ENCODE data around the gene LCAT.
A peak's percentile ranks its signal among the peaks of the same experiment; 100 is the strongest.

LCAT gene

DNA sequence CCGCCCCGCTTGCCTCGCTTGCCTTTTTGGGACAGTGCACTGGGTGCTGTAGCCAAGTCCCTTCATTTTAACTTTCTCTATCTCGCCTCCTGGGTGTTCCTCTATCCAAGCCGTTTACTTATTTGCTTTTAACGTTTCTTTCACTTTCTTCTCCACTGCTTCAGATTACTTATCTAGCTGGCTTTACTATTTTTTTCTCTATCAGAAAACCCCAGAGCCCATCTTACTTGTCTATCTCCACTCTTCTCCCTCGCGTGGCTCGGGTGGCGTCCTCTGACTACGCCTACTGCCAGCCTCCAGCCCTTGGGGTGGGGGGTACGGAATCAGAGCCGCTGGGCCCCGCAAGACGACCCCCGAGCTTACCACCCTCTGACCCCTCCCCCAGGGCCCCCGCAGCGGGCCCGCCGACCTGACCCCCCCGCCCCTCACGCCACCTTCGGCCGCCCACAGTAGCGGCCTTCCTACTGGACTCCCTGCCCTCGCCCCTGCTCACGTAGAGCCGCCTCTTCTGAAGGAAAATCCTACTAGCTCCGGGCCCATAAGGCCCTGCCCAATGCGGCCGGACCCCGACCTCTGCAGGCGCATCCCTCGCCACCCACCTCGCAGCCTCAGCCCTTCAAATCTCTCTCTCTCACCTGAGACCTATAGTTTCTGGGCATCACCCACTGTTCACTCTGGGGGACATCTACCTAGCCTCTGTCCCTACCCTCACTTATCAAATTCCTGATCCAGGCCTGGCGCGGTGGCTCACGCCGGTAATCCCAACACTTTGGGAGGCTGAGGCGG, 25.5 kb upstream of the LCAT start:
- TF ChIP-seq FOXK2 (IDR thresholded peaks at IDR 0.05) (no peak), LEF1 (IDR thresholded peaks at IDR 0.05; ENCODE audit: borderline replicate concordance) (no peak), L3MBTL2 (conservative IDR thresholded peaks at IDR 0.05) (no peak), FOXA1 (IDR thresholded peaks at IDR 0.05) (no peak), FOXM1 (IDR thresholded peaks at IDR 0.05; ENCODE audit: borderline replicate concordance) (no peak), NFRKB (IDR thresholded peaks at IDR 0.05) (no peak), ELF4 (IDR thresholded peaks at IDR 0.05) (no peak), ZNF384 (IDR thresholded peaks at IDR 0.05) (no peak), TARDBP (IDR thresholded peaks at IDR 0.05) (no peak), ARNT (IDR thresholded peaks at IDR 0.05) (no peak), HDGF (IDR thresholded peaks at IDR 0.05; ENCODE audit: borderline replicate concordance) (no peak), SP1 (IDR thresholded peaks at IDR 0.05) (no peak), CTBP1 (IDR thresholded peaks at IDR 0.05; ENCODE audit: borderline replicate concordance) (no peak), SUZ12 (IDR thresholded peaks at IDR 0.05) (no peak), BHLHE40 (IDR thresholded peaks at IDR 0.05; ENCODE audit: borderline replicate concordance) (no peak)
- TF ChIP-seq, protein P1, sequence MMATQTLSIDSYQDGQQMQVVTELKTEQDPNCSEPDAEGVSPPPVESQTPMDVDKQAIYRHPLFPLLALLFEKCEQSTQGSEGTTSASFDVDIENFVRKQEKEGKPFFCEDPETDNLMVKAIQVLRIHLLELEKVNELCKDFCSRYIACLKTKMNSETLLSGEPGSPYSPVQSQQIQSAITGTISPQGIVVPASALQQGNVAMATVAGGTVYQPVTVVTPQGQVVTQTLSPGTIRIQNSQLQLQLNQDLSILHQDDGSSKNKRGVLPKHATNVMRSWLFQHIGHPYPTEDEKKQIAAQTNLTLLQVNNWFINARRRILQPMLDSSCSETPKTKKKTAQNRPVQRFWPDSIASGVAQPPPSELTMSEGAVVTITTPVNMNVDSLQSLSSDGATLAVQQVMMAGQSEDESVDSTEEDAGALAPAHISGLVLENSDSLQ (IDR thresholded peaks at IDR 0.05), result no peak
- DNase-seq (ENCODE audit: extremely low spot score), result no peak
- ChIA-PET CTCF (interaction anchor here (0.6 kb wide), 1 partner anchor 398 kb away, joined by 3 read pairs; no protein-coding TSS in a partner anchor), POLR2A (no interaction called here)

DNA sequence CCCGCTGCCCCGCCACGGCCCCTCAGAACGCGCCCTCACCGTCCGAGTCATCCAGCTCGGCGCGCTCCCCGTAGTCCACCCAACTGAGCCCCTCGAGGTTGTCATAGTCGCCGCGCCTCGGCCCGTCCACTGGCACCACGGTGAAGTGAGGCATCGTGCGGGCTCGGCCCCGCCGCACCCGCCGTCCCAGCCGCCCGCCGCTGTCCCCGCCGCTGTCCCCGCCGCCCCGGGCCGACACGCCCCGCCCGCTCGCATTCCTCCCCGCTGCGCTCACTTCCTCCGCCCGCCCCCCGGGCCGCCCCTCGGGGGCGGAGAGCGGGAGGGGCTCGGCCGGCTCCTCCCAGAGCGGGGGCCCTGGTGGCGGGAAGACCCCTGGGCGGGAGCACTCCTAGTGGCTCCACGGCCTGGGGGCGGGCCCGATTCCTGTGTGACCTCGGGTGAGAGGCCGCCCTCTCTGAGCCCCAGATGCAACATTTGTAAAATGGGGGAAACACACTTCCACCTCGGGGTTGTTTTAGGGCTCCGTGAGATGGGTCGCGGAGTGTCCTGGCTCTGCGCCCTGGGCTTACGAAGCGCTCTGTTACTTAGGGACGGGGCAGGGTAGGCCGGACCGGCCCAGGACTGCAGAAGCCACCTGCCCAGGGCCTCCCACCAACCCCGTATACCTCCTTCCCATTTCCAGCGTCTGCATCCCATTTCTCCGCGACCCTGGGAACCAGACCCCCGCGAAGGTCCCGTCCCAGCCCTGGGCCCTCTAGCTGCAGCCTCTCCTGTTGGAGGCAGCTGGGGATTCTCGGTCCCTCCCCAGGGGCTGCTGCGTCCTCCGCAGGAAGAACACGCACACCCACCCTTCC, 24.7 kb upstream of the LCAT start, which contains the start of gene SLC12A4:
Gene SLC12A4 (minus strand): TSS at position 238 of the 854 bp plus-strand sequence. CDS start 84 bp downstream, at position 154.
- ChIA-PET CTCF (interaction anchor here (0.6 to 1.1 kb wide), 2 partner anchors 65 to 398 kb away, joined by 3 read pairs; no protein-coding TSS in a partner anchor), POLR2A (no interaction called here)
- peak; percentile 76; the same call in 1 of the 2 replicates for TF ChIP-seq FOXM1 (IDR thresholded peaks at IDR 0.05; ENCODE audit: borderline replicate concordance)
- TF ChIP-seq BHLHE40 (IDR thresholded peaks at IDR 0.05; ENCODE audit: borderline replicate concordance), result no peak
- peak; percentile 85 for DNase-seq (ENCODE audit: extremely low spot score)

DNA sequence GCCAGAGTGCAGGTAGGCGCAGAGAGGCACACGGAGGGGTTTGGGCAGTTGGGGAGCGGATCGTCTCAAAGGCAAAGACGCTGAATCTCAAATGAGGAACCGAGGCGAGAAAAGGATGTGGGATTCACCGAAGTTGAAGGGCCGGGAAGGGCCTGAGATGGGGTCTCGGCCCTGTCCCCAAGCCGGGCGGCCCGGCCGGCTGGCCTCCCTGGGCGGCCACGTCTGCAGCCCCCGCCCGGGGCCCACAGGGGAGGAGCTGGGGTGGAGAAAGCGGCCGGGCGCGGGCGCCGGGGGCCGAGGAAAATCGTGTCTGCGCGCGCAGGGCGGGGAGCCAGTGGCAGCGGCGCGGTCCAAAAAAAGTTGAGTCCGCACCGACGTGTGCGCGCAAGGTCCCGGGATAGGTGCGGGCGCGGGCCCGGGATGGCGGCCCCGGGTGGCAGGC, 24.1 kb upstream of the LCAT start:
- DNase-seq (ENCODE audit: extremely low spot score), result peak; percentile 49
- ChIA-PET POLR2A (no interaction called here), CTCF (interaction anchor here (1.1 kb wide), 1 partner anchor 66 kb away, joined by 3 read pairs; no protein-coding TSS in a partner anchor)
- TF ChIP-seq ELF4 (IDR thresholded peaks at IDR 0.05) (no peak), TARDBP (IDR thresholded peaks at IDR 0.05) (no peak), L3MBTL2 (conservative IDR thresholded peaks at IDR 0.05) (no peak), SUZ12 (IDR thresholded peaks at IDR 0.05) (no peak), CTBP1 (IDR thresholded peaks at IDR 0.05; ENCODE audit: borderline replicate concordance) (no peak), SP1 (IDR thresholded peaks at IDR 0.05) (no peak), BHLHE40 (IDR thresholded peaks at IDR 0.05; ENCODE audit: borderline replicate concordance) (no peak), LEF1 (IDR thresholded peaks at IDR 0.05; ENCODE audit: borderline replicate concordance) (no peak), NFRKB (IDR thresholded peaks at IDR 0.05) (no peak), FOXA1 (IDR thresholded peaks at IDR 0.05) (no peak), HDGF (IDR thresholded peaks at IDR 0.05; ENCODE audit: borderline replicate concordance) (no peak), FOXM1 (IDR thresholded peaks at IDR 0.05; ENCODE audit: borderline replicate concordance) (no peak), ARNT (IDR thresholded peaks at IDR 0.05) (no peak), ZNF384 (IDR thresholded peaks at IDR 0.05) (no peak), FOXK2 (IDR thresholded peaks at IDR 0.05) (no peak)
- TF ChIP-seq, protein P1 (IDR thresholded peaks at IDR 0.05), result no peak

GRCh38 chr16:67967183-67967957, 23.4 kb upstream of the LCAT start:
- TF ChIP-seq HDGF (IDR thresholded peaks at IDR 0.05; ENCODE audit: borderline replicate concordance) (no peak), ARNT (IDR thresholded peaks at IDR 0.05) (no peak), CTBP1 (IDR thresholded peaks at IDR 0.05; ENCODE audit: borderline replicate concordance) (no peak), ZNF384 (IDR thresholded peaks at IDR 0.05) (no peak), NFRKB (IDR thresholded peaks at IDR 0.05) (no peak), FOXA1 (IDR thresholded peaks at IDR 0.05) (no peak), TARDBP (IDR thresholded peaks at IDR 0.05) (no peak), SUZ12 (IDR thresholded peaks at IDR 0.05) (no peak), L3MBTL2 (conservative IDR thresholded peaks at IDR 0.05) (no peak), SP1 (IDR thresholded peaks at IDR 0.05) (no peak), LEF1 (IDR thresholded peaks at IDR 0.05; ENCODE audit: borderline replicate concordance) (no peak)
- TF ChIP-seq, protein P1 (IDR thresholded peaks at IDR 0.05), result no peak
- POLR2A ChIA-PET, result no interaction called here
- DNase-seq (ENCODE audit: extremely low spot score), result no peak
- CTCF ChIA-PET, result interaction anchor here (1.1 kb wide), 1 partner anchor 66 kb away, joined by 3 read pairs; no protein-coding TSS in a partner anchor
